Body of pancreas (tissue), 4 donors: ENCODE data around the gene CEBPA.

Experiments
- CTCF ChIP-seq, 7 experiments: fragments of 450-650 bp in 4 of 7; fragments of 200-600 bp in 3 of 7; sonication (generic) in 3 of 7; IDR thresholded peaks; one replicate each; pipeline ENCODE4 v1.5.1; 2016 to 2019; ENCODE audit warnings: antibody characterized with exemption in 7 of 7
- POLR2A ChIP-seq, 3 donors: fragments of 450-650 bp; IDR thresholded peaks; one replicate each; pipeline ENCODE4 v1.6.1; 2016; ENCODE audit warnings: antibody characterized with exemption in 3 of 3, mild to moderate bottlenecking in 2 of 3

GRCh38 chr19:33270769-33271168 is 31.6 kb downstream of the CEBPA start:
- TF ChIP-seq POLR2A (IDR thresholded peaks at IDR 0.05) (no peak), CTCF (IDR thresholded peaks at IDR 0.05) (no peak)
